H1 (cell line): ENCODE results near the gene GOLGB1. TPM values are rescaled to one million over a fixed set of nuclear protein-coding genes. Genes with fewer than 3 reads are reported as not detected.

Source experiments
- CHD7 ChIP-seq: fragments of 300-600 bp; sonication (generic); IDR thresholded peaks from 2 replicates; pipeline ENCODE4 v1.7.1; 2012; ENCODE audit warnings: low read length, moderate library complexity, mild to moderate bottlenecking, inconsistent platforms; ENCODE audit not compliant: insufficient replicate concordance
- GABPA ChIP-seq: IDR thresholded peaks from 2 replicates; pipeline ENCODE4 v1.6.1; 2011; ENCODE audit warnings: mild to moderate bottlenecking, low read length, moderate library complexity, borderline replicate concordance; ENCODE audit not compliant: insufficient read depth
- POLR2AphosphoS5 ChIP-seq: IDR thresholded peaks from 2 replicates; pipeline ENCODE4 v1.6.1; 2011; ENCODE audit warnings: low read depth, low read length
- POU5F1 ChIP-seq: IDR thresholded peaks from 2 replicates; pipeline ENCODE4 v1.6.1; 2011; ENCODE audit warnings: low read depth, mild to moderate bottlenecking, low read length, moderate library complexity
- ZNF274 ChIP-seq: IDR thresholded peaks from 2 replicates; pipeline ENCODE4 v1.7.0; 2012; ENCODE audit warnings: low read length, borderline replicate concordance; ENCODE audit errors: extremely low read depth
- polyA plus RNA-seq, 7 experiments: library from polyadenylated mRNA; depleted of rRNA in 3 of 7; stranded (reverse) in 5 of 7; unstranded in 2 of 7; fragments of >200 nt in 5 of 7; fragments of 200-250 nt in 2 of 7; gene quantifications; 1 replicate in 5 of 7; 2 replicates in 1 of 7; 4 replicates in 1 of 7; pipeline versions ENCODE4 v1.2.1 to v1.2.3, GENCODE V29; 2011 to 2013; ENCODE audit warnings: missing spikeins in 2 of 7, mixed read lengths in 2 of 7
- total RNA-seq: library from RNA; stranded (reverse); fragmentation: NEBNext Ultra II Directional; extraction: Animal tissue kit (Norgen Biotek cat#: 25700); gene quantifications from 2 replicates; pipeline ENCODE4 v1.2.1, GENCODE V29; 2021

The GOLGB1 gene
- total and polyA plus RNA-seq, 2 of the 8 experiments (the other 6 are each of a cell fraction or from before 2014, with no cell fraction given) = 5.9 to 28.5 TPM

- no peak for TF ChIP-seq CHD7
- TF ChIP-seq POLR2AphosphoS5 = no peak
- TF ChIP-seq POU5F1 = no peak
- TF ChIP-seq ZNF274 = no peak
- no peak for TF ChIP-seq GABPA
Measured at GRCh38 chr3:121659586-121659985, 90.0 kb downstream of the GOLGB1 start (continued).
